GM12874 (cell line): Measurements from ENCODE around the gene NKAIN2.

Experiments used
- TF ChIP-seq, protein P1 (sequence below): IDR thresholded peaks from 2 replicates; pipeline ENCODE4 v1.5.1; 2011; ENCODE audit warnings: low read depth, mild to moderate bottlenecking, control low read depth, low read length, moderate library complexity; ENCODE audit not compliant: insufficient read depth

The NKAIN2 gene

DNA sequence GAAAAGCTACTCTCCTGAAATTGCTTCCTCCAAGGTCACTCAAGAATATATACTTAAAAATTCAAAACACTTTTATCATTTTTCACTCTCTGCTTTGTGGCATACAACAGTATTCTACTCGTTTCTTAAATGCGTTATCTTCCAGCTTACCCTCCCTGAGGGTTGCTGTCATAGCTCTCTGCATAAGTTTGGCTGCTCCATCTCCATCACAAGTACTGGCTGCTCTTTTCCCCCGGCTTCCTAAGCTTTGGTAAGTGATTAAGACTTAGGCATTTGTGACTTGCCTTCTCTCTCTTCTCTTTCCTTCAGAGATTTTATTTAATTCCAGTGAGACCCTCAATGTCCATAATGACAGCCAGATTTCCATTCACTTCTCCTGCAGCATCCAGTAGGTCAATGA lies 128.3 kb downstream of the NKAIN2 start:
- TF ChIP-seq, protein P1, sequence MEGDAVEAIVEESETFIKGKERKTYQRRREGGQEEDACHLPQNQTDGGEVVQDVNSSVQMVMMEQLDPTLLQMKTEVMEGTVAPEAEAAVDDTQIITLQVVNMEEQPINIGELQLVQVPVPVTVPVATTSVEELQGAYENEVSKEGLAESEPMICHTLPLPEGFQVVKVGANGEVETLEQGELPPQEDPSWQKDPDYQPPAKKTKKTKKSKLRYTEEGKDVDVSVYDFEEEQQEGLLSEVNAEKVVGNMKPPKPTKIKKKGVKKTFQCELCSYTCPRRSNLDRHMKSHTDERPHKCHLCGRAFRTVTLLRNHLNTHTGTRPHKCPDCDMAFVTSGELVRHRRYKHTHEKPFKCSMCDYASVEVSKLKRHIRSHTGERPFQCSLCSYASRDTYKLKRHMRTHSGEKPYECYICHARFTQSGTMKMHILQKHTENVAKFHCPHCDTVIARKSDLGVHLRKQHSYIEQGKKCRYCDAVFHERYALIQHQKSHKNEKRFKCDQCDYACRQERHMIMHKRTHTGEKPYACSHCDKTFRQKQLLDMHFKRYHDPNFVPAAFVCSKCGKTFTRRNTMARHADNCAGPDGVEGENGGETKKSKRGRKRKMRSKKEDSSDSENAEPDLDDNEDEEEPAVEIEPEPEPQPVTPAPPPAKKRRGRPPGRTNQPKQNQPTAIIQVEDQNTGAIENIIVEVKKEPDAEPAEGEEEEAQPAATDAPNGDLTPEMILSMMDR: no peak

- TF ChIP-seq, protein P1: no peak
Measured at GRCh38 chr6:123940551-123940950, 136.9 kb downstream of the NKAIN2 start.

DNA sequence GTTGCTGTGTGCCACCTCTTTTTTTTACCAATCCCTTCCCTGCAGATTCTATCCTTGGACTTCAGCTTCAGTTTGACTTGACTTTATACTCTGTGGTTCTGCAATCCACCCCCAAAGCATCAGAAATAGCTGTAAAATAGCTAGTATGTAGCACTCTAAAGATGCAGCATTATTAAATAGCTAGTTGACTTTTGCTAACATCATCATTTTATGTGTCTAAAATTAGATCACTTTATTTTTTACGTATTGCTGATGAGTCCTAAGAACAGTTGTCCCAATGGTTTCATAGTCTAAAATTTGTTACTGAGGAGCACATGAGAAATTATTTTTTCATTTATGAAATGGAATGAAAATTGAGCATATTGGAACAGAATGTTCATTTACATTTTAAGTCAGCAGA lies 138.2 kb downstream of the NKAIN2 start:
- TF ChIP-seq, protein P1: no peak

- TF ChIP-seq, protein P1: no peak
Measured at GRCh38 chr6:123945386-123945785, 141.7 kb downstream of the NKAIN2 start.

DNA sequence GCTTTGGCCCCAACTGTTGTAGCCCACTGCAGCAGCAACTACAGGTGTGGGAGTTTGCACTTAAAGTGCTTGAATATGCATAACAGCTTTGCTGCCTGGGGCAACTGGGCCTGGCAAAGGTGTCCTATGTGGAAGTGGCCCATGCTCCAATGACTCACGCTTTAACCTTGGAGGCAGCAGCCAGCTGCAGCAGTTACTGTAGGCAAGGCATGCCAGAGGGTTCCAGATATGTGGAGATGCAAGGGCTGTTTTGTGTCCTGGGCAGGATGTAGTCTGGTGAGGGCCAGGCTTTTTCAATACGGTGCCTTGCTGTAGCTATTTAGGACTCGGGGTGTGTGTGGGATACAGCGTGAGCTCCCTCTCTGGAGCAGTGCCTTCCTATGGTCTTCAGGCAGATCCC lies 150.3 kb downstream of the NKAIN2 start:
- TF ChIP-seq, protein P1: no peak

- TF ChIP-seq, protein P1: no peak
Measured at GRCh38 chr6:123956492-123957139, 153.0 kb downstream of the NKAIN2 start.

DNA sequence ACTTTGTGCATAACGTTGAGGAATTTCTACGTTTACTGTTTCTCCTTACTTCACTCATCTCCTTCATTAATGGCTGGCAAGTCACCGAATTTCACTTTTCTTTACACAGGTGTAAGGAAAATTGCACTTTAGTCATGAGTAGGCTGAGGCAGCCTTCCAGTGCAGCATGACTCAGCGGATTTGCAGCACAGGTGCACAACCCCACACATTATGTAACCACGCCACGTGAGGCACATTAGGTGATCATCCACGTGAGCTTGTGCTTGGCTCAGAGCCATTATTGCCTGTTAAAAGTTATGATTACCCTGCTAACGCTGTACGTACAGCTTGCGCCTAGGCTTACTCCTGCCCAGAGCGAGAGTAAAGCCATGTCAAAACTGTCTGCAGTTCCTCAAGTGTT lies 158.8 kb downstream of the NKAIN2 start:
- TF ChIP-seq, protein P1: no peak
